Measurements from ENCODE around the gene SKOR1. TPM values are rescaled to one million over a fixed set of nuclear protein-coding genes. Genes with fewer than 3 reads are reported as not detected.

Gene SKOR1
- total and polyA plus RNA-seq, 2 of the 4 experiments (the other 2 are of a cell fraction): 0.03 TPM; not detected in 1

DNA sequence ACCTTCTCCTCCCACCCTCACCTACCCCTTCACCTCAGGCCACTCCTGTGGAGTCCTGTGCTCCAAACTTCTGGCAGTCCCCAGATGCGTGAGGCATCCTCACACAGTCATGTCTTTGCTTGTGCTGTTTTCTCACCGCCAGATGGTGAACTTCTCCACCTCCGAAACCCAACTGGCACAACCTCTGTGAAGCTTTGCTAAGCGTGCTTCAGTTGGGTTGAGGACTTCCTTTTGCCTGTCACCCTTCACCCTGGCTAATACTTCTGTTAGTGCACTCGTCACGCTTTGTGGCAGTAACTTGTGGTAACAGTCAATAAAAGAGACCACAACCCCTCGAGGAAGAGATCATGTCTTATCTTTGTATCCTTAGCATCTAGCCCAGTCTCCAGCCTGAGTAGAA lies 42.0 kb upstream of the SKOR1 start:
- Histone ChIP-seq H4K20me1 (ENCODE audit: insufficient read depth, low read length) (0 out of 2 replicates have a peak, but pooled peaks cover 3% of the 10 kb centered on the region), H3K23ac (ENCODE audit: low read depth, low read length) (no peak overlapping the region), H2AK5ac (ENCODE audit: low read depth, low read length) (no peak overlapping the region), H2BK15ac (ENCODE audit: low read depth, low read length) (no peak overlapping the region), H2BK20ac (ENCODE audit: low read depth, low read length) (no peak overlapping the region), H2BK120ac (ENCODE audit: low read depth, low read length) (no peak overlapping the region), H3K9ac (ENCODE audit: low read depth, low read length) (no peak overlapping the region), H4K8ac (ENCODE audit: low read depth in 2 of 2, low read length in 2 of 2) (no peak overlapping the region), H3K9me1 (ENCODE audit: insufficient read depth, low read length) (no peaks in the 10 kb centered on the region), H3K9me3 (ENCODE audit: control insufficient read depth, insufficient read depth, low read length) (no peaks in the 10 kb centered on the region), H3K4ac (ENCODE audit: low read depth, low read length) (no peak overlapping the region), H3K79me1 (ENCODE audit: low read depth in 1 of 2, low read length in 2 of 2) (no peaks in the 10 kb centered on the region), H3K4me2 (ENCODE audit: low read depth, low read length) (no peak overlapping the region), H3K27ac (ENCODE audit: insufficient read depth, low read length) (no peak overlapping the region), H3K14ac (replicated peaks; ENCODE audit: low read depth, low read length) (no peak overlapping the region), H3K36me3 (ENCODE audit: control insufficient read depth, insufficient read depth, low read length) (peaks cover 4% of the 10 kb centered on the region; the same call in 1 of the 2 replicates), H3K18ac (ENCODE audit: low read depth, low read length) (no peak overlapping the region), H2AFZ (replicated peaks; ENCODE audit: low read length, poor library complexity) (no peak overlapping the region), H3K56ac (ENCODE audit: extremely low read depth, insufficient read depth, low read length) (no peak overlapping the region), H2AK9ac (replicated peaks; ENCODE audit: low read depth, low read length, poor library complexity) (no peak overlapping the region), H3K4me1 (ENCODE audit: control insufficient read depth, insufficient read depth, low read length) (no peaks in the 10 kb centered on the region), H2BK5ac (ENCODE audit: low read depth, low read length, poor library complexity, severe bottlenecking) (no peak overlapping the region), H3K27me3 (ENCODE audit: control insufficient read depth, insufficient read depth, low read length) (no peaks in the 10 kb centered on the region), H4K91ac (ENCODE audit: insufficient read depth, low read depth, low read length) (no peak overlapping the region), H4K5ac (ENCODE audit: low read depth, low read length) (no peak overlapping the region), H3K4me3 (ENCODE audit: insufficient read depth, low read depth, low read length) (no peak overlapping the region)
- ATAC-seq (ENCODE audit: low read depth) (no peak), DNase-seq (no peak)
- no peak for TF ChIP-seq MAFK (IDR thresholded peaks at IDR 0.05; ENCODE audit: low read depth, low read length)
- TF ChIP-seq CEBPB (IDR thresholded peaks at IDR 0.05; ENCODE audit: low read depth, low read length): no peak
- TF ChIP-seq SMC3 (IDR thresholded peaks at IDR 0.05; ENCODE audit: low read depth, low read length): no peak
- TF ChIP-seq NFE2L2 (IDR thresholded peaks at IDR 0.05; ENCODE audit: low read depth, low read length): no peak
- no peak for TF ChIP-seq MAZ (IDR thresholded peaks at IDR 0.05; ENCODE audit: borderline replicate concordance, low read depth, low read length)
- TF ChIP-seq CHD1 (IDR thresholded peaks at IDR 0.05; ENCODE audit: low read depth, low read length): no peak
- TF ChIP-seq, protein P1, sequence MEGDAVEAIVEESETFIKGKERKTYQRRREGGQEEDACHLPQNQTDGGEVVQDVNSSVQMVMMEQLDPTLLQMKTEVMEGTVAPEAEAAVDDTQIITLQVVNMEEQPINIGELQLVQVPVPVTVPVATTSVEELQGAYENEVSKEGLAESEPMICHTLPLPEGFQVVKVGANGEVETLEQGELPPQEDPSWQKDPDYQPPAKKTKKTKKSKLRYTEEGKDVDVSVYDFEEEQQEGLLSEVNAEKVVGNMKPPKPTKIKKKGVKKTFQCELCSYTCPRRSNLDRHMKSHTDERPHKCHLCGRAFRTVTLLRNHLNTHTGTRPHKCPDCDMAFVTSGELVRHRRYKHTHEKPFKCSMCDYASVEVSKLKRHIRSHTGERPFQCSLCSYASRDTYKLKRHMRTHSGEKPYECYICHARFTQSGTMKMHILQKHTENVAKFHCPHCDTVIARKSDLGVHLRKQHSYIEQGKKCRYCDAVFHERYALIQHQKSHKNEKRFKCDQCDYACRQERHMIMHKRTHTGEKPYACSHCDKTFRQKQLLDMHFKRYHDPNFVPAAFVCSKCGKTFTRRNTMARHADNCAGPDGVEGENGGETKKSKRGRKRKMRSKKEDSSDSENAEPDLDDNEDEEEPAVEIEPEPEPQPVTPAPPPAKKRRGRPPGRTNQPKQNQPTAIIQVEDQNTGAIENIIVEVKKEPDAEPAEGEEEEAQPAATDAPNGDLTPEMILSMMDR (conservative IDR thresholded peaks at IDR 0.05; ENCODE audit: low read depth, low read length): no peak
- TF ChIP-seq, protein P2, sequence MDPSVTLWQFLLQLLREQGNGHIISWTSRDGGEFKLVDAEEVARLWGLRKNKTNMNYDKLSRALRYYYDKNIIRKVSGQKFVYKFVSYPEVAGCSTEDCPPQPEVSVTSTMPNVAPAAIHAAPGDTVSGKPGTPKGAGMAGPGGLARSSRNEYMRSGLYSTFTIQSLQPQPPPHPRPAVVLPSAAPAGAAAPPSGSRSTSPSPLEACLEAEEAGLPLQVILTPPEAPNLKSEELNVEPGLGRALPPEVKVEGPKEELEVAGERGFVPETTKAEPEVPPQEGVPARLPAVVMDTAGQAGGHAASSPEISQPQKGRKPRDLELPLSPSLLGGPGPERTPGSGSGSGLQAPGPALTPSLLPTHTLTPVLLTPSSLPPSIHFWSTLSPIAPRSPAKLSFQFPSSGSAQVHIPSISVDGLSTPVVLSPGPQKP (IDR thresholded peaks at IDR 0.05; ENCODE audit: borderline replicate concordance, low read depth, low read length): no peak
- TF ChIP-seq RCOR1 (IDR thresholded peaks at IDR 0.05; ENCODE audit: insufficient replicate concordance, low read length): no peak
- TF ChIP-seq MXI1 (IDR thresholded peaks at IDR 0.05; ENCODE audit: borderline replicate concordance, low read depth, low read length): no peak
- no peak for TF ChIP-seq BHLHE40 (IDR thresholded peaks at IDR 0.05; ENCODE audit: low read depth, low read length)
- TF ChIP-seq, protein P3, sequence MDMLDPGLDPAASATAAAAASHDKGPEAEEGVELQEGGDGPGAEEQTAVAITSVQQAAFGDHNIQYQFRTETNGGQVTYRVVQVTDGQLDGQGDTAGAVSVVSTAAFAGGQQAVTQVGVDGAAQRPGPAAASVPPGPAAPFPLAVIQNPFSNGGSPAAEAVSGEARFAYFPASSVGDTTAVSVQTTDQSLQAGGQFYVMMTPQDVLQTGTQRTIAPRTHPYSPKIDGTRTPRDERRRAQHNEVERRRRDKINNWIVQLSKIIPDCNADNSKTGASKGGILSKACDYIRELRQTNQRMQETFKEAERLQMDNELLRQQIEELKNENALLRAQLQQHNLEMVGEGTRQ (IDR thresholded peaks at IDR 0.05; ENCODE audit: low read depth, low read length): no peak
- TF ChIP-seq RAD21 (IDR thresholded peaks at IDR 0.05; ENCODE audit: low read length): no peak
- TF ChIP-seq FOS (IDR thresholded peaks at IDR 0.05; ENCODE audit: low read depth, low read length): no peak
- TF ChIP-seq RFX5 (IDR thresholded peaks at IDR 0.05; ENCODE audit: low read depth, low read length): no peak
- TF ChIP-seq POLR2A (IDR thresholded peaks at IDR 0.05; ENCODE audit: low read depth, low read length): no peak
- BruUV-seq (replicated peaks): no TSS peak
- dilution Hi-C loops (cut with HindIII; ENCODE audit: low sequenced_read_pairs, unreplicated experiment): no loop called here
- in situ Hi-C loops (cut with MboI; ENCODE audit: low sequenced_read_pairs): no loop called here
- ChIA-PET POLR2A (ENCODE audit: unreplicated experiment) (no interaction called here), CTCF (no interaction called here)
- intact Hi-C loops (cut with micrococcal nuclease): no loop called here
- WGBS, 2 experiments (ENCODE audit: extremely low coverage in 2 of 2, insufficient read length in 1 of 2): 100% methylated on average over 1 of the region's 7 CpGs; no CpG with 5 or more reads in 1 of the 2 experiments
